Panc1 (cell line): Measurements from ENCODE around the gene C12orf57. TPM values are rescaled to one million over a fixed set of nuclear protein-coding genes. Genes with fewer than 3 reads are reported as not detected.

Experiments used
- ATAC-seq: fragments of 200-7000 bp; cut with Tn5 transposase; 2 replicates; pipeline ENCODE4 v1.9.1; 2020; ENCODE audit warnings: mild to moderate bottlenecking, moderate library complexity
- BruUV-seq: library from RNA; stranded (reverse); fragments of 400-500 nt; replicated peaks from 2 replicates; lab custom pipeline; 2021; lab: Mats Ljungman, UMichigan
- CTCF ChIA-PET: fragments of 300-600 bp; sonication (Branson Sonifier 250); formaldehyde crosslinking; loops from one replicate; lab custom pipeline; 2022; ENCODE audit warnings: antibody characterized with exemption; lab: Charles Lee
- POLR2A ChIA-PET: fragments of 300-600 bp; sonication (Branson Sonifier 250); formaldehyde crosslinking; loops from one replicate; lab custom pipeline; 2022; ENCODE audit warnings: antibody characterized with exemption; lab: Charles Lee
- DNase-seq: peaks from one replicate; pipeline ENCODE4 v3.0.0-alpha.2; 2010; ENCODE audit warnings: low read depth, low spot score
- H3K27ac ChIP-seq: 2 replicates; pipeline ENCODE4 v1.5.1; 2011; ENCODE audit warnings: mild to moderate bottlenecking, low read length, inconsistent platforms
- H3K27me3 ChIP-seq: fragments of 200-500 bp; sonication (Bioruptor generic); 2 replicates; pipeline ENCODE4 v1.6.0; 2014; ENCODE audit warnings: low read length, inconsistent platforms; ENCODE audit not compliant: control insufficient read depth, insufficient read depth
- H3K36me3 ChIP-seq: fragments of 200-500 bp; sonication (Bioruptor generic); 2 replicates; pipeline ENCODE4 v1.5.1; 2014; ENCODE audit warnings: inconsistent platforms, mild to moderate bottlenecking, low read length, moderate library complexity; ENCODE audit not compliant: control insufficient read depth, insufficient read depth
- H3K4me1 ChIP-seq: 2 replicates; pipeline ENCODE4 v1.5.1; 2011; ENCODE audit warnings: inconsistent platforms, mild to moderate bottlenecking, low read length, moderate library complexity; ENCODE audit not compliant: control insufficient read depth, insufficient read depth
- H3K4me3 ChIP-seq, 2 experiments: 2 replicates each; pipeline ENCODE4 v1.5.1; 2011 to 2012; ENCODE audit warnings: low read depth in 2 of 2, low read length in 2 of 2, mild to moderate bottlenecking in 2 of 2, inconsistent platforms in 1 of 2, moderate library complexity in 1 of 2
- H3K9me3 ChIP-seq: fragments of 200-500 bp; sonication (Bioruptor generic); 2 replicates; pipeline ENCODE4 v1.5.1; 2014; ENCODE audit warnings: low read depth, mild to moderate bottlenecking, inconsistent platforms, low read length, moderate library complexity; ENCODE audit not compliant: control insufficient read depth, insufficient read depth
- CTCF ChIP-seq: fragments of 450-650 bp; IDR thresholded peaks from 2 replicates; pipeline ENCODE4 v1.5.1; 2017; ENCODE audit warnings: mild to moderate bottlenecking
- POLR2AphosphoS5 ChIP-seq: IDR thresholded peaks from 2 replicates; pipeline ENCODE4 v1.6.1; 2012; ENCODE audit warnings: mild to moderate bottlenecking, low read depth, low read length, moderate library complexity
- REST ChIP-seq, 2 experiments: IDR thresholded peaks; 2 replicates each; pipeline ENCODE4 v1.6.1; 2011 to 2012; ENCODE audit warnings: low read depth in 2 of 2, control low read depth in 1 of 2, low read length in 1 of 2, mild to moderate bottlenecking in 1 of 2, moderate library complexity in 1 of 2; ENCODE audit not compliant: insufficient read depth in 1 of 2
- SIN3A ChIP-seq: IDR thresholded peaks from 2 replicates; pipeline ENCODE4 v1.6.1; 2012; ENCODE audit warnings: low read depth, mild to moderate bottlenecking, low read length, moderate library complexity, borderline replicate concordance; ENCODE audit not compliant: insufficient read depth
- TCF7L2 ChIP-seq: IDR thresholded peaks from 2 replicates; pipeline ENCODE4 v1.6.1; 2011; ENCODE audit warnings: mild to moderate bottlenecking, low read depth, low read length, inconsistent platforms
- in situ Hi-C: cut with HindIII; loops from 2 replicates; pipeline ENCODE4 v1.10.0; 2016; ENCODE audit warnings: low sequenced_read_pairs, low pct_unique_long_range_greater_than_20kb
- intact Hi-C: fragments of 100-400 bp; cut with micrococcal nuclease; formaldehyde crosslinking; loops from one replicate; pipeline ENCODE4 v1.10.0; 2022; ENCODE audit not compliant: unreplicated experiment
- total RNA-seq: library from RNA; stranded (reverse); gene quantifications from one replicate; pipeline ENCODE4 v1.2.1, GENCODE V29; 2021; ENCODE audit not compliant: unreplicated experiment

C12orf57 gene
- total RNA-seq, 1 experiment from 2014 or later: 126 TPM

DNA sequence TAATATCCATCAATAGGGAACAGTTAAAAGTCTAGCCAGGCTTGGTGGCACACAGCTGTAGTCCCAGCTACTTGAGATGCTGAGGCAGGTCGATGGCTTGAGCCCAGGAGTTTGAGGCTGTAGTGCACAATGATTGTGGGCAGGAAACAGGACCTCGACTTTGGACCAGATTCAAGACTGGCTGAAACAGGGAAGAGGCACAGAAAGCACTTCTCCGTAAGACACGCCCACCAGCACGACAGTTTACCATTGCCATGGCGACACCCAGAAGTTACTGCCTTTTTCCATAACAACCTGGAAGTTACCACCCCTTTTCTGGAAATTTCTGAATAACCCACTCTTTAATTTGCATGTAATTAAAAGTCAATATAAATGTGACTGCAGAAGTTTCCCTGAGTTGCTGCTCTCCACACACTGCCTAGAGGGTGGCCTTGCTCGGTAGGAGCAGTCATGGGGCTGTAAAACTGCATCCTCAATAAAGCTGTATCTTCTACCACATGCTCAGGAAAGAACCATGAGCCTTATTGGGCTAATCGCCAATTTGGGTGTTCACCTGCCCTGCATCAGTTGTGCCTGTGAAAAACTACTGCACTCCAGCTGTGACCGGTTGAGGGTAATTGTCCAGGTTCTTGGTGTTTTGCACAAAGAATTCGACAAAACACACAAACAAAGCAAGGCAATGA is 43.8 kb upstream of the C12orf57 start:
- DNase-seq (no peak), ATAC-seq (no peak)
- Histone ChIP-seq H3K4me1 (no peaks in the 10 kb centered on the region; the same call in 1 of the 2 replicates), H3K27ac (no peak overlapping the region), H3K27me3 (no peaks in the 10 kb centered on the region), H3K36me3 (no peaks in the 10 kb centered on the region), H3K4me3 (no peak overlapping the region), H3K9me3 (no peaks in the 10 kb centered on the region)
- POLR2A ChIA-PET: no interaction called here
- TF ChIP-seq TCF7L2 (no peak), REST (IDR thresholded peaks at IDR 0.05; ENCODE audit: insufficient read depth in 1 of 2, low read depth in 2 of 2, low read length in 1 of 2) (no peak), POLR2AphosphoS5 (no peak), CTCF (no peak), SIN3A (no peak)
- CTCF ChIA-PET: no interaction called here
- in situ Hi-C loops: no loop called here
- BruUV-seq: no TSS peak
- intact Hi-C loops: no loop called here

- H3K4me1 ChIP-seq: no peaks in the 10 kb centered on the region; the same call in 1 of the 2 replicates
- no peak overlapping the region for H3K4me3 ChIP-seq
- TF ChIP-seq SIN3A: no peak
- no peak for TF ChIP-seq TCF7L2
- TF ChIP-seq CTCF: no peak
- TF ChIP-seq POLR2AphosphoS5: no peak
- intact Hi-C loops: no loop called here
- H3K27me3 ChIP-seq: no peaks in the 10 kb centered on the region
- DNase-seq (no peak), ATAC-seq (no peak)
- POLR2A ChIA-PET: no interaction called here
- CTCF ChIA-PET: no interaction called here
- in situ Hi-C loops: no loop called here
- H3K27ac ChIP-seq: no peak overlapping the region
- H3K36me3 ChIP-seq: no peaks in the 10 kb centered on the region
- H3K9me3 ChIP-seq: no peaks in the 10 kb centered on the region
- BruUV-seq: no TSS peak
Measured at GRCh38 chr12:6902448-6902847, 41.4 kb upstream of the C12orf57 start.
